Breast epithelium (tissue), 3 donors: ENCODE results near the gene UMPS.

Experiments used
- CTCF ChIP-seq, 3 donors: fragments of 450-650 bp; IDR thresholded peaks; one replicate each; pipeline ENCODE4 v1.5.1; 2016 to 2017; ENCODE audit warnings: antibody characterized with exemption in 3 of 3, mild to moderate bottlenecking in 3 of 3, moderate library complexity in 3 of 3
- POLR2A ChIP-seq: fragments of 450-650 bp; IDR thresholded peaks from one replicate; pipeline ENCODE4 v1.6.1; 2016; ENCODE audit warnings: antibody characterized with exemption, mild to moderate bottlenecking, moderate library complexity
- POLR2AphosphoS5 ChIP-seq, 3 donors: sonication (generic); formaldehyde crosslinking; IDR thresholded peaks; one replicate each; pipeline ENCODE4 v1.6.1; 2017; ENCODE audit warnings: antibody characterized with exemption in 3 of 3

DNA sequence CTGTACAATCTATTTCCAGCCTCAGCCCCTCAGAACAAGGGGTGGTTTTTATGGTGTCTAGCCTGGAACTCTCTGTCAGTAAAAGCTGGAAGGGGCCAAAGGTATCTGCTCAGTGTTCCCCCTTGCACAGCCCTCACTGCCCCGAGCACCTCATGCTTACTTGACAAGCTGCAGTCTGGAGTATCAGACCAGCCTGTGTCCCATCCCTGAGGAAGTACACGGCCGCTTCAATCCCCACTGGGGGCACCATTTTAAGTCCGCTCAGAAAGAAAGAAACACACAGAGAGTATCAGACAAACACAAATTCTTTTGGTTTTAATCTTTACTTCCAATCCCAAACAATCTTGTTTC is 32.4 kb downstream of the UMPS start:
- no peak for TF ChIP-seq CTCF (IDR thresholded peaks at IDR 0.05)
- no peak for TF ChIP-seq POLR2AphosphoS5 (IDR thresholded peaks at IDR 0.05)
- no peak for TF ChIP-seq POLR2A
